ENCODE data around the gene LIF.

DNA sequence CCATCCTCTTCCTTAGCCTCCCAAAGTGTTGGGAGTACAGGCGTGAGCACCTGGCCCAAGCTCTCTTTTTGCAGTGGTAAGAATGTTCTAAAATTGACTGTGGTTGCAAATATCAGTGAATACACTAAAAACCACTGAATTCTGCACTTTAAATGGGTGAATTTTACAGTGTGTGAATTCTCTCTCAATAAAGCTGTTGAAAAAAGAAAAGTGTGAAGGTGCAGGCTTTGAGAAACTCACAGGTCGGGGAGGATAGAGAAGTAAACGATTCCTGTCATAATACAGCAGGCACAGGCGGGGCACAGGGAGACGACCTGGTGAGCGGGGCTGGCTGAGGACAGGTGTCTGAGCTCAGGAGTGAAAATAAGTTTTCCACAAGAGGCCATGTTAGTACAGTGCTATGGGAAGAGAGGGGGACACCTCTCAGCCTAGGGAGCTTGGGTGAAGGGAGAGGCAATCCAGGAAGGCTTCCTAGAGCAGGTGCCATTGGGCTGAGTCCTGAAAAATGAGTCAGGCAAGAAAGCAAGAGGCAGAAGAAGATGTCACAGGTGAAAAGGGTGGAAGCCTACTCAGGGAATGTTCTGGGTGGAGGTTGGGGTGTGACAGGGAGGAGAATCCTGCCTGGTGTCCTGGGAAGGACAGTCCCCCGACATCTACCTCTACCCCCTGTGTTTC lies 26.1 kb downstream of the LIF start:
- TF ChIP-seq, protein P1, sequence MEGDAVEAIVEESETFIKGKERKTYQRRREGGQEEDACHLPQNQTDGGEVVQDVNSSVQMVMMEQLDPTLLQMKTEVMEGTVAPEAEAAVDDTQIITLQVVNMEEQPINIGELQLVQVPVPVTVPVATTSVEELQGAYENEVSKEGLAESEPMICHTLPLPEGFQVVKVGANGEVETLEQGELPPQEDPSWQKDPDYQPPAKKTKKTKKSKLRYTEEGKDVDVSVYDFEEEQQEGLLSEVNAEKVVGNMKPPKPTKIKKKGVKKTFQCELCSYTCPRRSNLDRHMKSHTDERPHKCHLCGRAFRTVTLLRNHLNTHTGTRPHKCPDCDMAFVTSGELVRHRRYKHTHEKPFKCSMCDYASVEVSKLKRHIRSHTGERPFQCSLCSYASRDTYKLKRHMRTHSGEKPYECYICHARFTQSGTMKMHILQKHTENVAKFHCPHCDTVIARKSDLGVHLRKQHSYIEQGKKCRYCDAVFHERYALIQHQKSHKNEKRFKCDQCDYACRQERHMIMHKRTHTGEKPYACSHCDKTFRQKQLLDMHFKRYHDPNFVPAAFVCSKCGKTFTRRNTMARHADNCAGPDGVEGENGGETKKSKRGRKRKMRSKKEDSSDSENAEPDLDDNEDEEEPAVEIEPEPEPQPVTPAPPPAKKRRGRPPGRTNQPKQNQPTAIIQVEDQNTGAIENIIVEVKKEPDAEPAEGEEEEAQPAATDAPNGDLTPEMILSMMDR (tag by site-specific recombination; IDR thresholded peaks at IDR 0.05), result no peak
- TF ChIP-seq RBAK (tag by site-specific recombination; IDR thresholded peaks at IDR 0.05), result no peak
- TF ChIP-seq ZNF140 (tag by site-specific recombination; IDR thresholded peaks at IDR 0.05), result no peak
- TF ChIP-seq, protein P2, sequence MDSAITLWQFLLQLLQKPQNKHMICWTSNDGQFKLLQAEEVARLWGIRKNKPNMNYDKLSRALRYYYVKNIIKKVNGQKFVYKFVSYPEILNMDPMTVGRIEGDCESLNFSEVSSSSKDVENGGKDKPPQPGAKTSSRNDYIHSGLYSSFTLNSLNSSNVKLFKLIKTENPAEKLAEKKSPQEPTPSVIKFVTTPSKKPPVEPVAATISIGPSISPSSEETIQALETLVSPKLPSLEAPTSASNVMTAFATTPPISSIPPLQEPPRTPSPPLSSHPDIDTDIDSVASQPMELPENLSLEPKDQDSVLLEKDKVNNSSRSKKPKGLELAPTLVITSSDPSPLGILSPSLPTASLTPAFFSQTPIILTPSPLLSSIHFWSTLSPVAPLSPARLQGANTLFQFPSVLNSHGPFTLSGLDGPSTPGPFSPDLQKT (IDR thresholded peaks at IDR 0.05; ENCODE audit: borderline replicate concordance, low read depth, low read length), result no peak
- TF ChIP-seq, protein P3, sequence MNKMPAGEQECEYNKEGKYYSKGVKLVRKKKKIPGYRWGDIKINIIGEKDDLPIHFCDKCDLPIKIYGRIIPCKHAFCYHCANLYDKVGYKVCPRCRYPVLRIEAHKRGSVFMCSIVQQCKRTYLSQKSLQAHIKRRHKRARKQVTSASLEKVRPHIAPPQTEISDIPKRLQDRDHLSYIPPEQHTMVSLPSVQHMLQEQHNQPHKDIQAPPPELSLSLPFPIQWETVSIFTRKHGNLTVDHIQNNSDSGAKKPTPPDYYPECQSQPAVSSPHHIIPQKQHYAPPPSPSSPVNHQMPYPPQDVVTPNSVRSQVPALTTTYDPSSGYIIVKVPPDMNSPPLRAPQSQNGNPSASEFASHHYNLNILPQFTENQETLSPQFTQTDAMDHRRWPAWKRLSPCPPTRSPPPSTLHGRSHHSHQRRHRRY (tag by site-specific recombination; IDR thresholded peaks at IDR 0.05), result no peak
- no peak for TF ChIP-seq ZNF2 (tag by site-specific recombination; IDR thresholded peaks at IDR 0.05)
- no peak for TF ChIP-seq ZNF544 (tag by site-specific recombination; IDR thresholded peaks at IDR 0.05)
- TF ChIP-seq, protein P4, sequence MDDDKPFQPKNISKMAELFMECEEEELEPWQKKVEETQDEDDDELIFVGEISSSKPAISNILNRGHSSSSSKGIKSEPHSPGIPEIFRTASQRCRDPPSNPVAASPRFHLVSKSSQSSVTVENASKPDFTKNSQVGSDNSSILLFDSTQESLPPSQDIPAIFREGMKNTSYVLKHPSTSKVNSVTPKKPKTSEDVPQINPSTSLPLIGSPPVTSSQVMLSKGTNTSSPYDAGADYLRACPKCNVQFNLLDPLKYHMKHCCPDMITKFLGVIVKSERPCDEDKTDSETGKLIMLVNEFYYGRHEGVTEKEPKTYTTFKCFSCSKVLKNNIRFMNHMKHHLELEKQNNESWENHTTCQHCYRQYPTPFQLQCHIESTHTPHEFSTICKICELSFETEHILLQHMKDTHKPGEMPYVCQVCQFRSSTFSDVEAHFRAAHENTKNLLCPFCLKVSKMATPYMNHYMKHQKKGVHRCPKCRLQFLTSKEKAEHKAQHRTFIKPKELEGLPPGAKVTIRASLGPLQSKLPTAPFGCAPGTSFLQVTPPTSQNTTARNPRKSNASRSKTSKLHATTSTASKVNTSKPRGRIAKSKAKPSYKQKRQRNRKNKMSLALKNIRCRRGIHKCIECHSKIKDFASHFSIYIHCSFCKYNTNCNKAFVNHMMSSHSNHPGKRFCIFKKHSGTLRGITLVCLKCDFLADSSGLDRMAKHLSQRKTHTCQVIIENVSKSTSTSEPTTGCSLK (tag by site-specific recombination; IDR thresholded peaks at IDR 0.05), result no peak
- no peak for TF ChIP-seq ZNF549 (tag by site-specific recombination; IDR thresholded peaks at IDR 0.05)
- no peak for TF ChIP-seq SETDB1 (IDR thresholded peaks at IDR 0.05; ENCODE audit: insufficient read length, low read length)
- TF ChIP-seq ZNF610 (tag by site-specific recombination; IDR thresholded peaks at IDR 0.05; ENCODE audit: borderline replicate concordance), result no peak
- TF ChIP-seq, protein P5, sequence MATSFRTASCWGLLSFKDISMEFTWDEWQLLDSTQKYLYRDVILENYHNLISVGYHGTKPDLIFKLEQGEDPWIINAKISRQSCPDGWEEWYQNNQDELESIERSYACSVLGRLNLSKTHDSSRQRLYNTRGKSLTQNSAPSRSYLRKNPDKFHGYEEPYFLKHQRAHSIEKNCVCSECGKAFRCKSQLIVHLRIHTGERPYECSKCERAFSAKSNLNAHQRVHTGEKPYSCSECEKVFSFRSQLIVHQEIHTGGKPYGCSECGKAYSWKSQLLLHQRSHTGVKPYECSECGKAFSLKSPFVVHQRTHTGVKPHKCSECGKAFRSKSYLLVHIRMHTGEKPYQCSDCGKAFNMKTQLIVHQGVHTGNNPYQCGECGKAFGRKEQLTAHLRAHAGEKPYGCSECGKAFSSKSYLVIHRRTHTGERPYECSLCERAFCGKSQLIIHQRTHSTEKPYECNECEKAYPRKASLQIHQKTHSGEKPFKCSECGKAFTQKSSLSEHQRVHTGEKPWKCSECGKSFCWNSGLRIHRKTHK (tag by site-specific recombination; IDR thresholded peaks at IDR 0.05), result no peak
- TF ChIP-seq, protein P6, sequence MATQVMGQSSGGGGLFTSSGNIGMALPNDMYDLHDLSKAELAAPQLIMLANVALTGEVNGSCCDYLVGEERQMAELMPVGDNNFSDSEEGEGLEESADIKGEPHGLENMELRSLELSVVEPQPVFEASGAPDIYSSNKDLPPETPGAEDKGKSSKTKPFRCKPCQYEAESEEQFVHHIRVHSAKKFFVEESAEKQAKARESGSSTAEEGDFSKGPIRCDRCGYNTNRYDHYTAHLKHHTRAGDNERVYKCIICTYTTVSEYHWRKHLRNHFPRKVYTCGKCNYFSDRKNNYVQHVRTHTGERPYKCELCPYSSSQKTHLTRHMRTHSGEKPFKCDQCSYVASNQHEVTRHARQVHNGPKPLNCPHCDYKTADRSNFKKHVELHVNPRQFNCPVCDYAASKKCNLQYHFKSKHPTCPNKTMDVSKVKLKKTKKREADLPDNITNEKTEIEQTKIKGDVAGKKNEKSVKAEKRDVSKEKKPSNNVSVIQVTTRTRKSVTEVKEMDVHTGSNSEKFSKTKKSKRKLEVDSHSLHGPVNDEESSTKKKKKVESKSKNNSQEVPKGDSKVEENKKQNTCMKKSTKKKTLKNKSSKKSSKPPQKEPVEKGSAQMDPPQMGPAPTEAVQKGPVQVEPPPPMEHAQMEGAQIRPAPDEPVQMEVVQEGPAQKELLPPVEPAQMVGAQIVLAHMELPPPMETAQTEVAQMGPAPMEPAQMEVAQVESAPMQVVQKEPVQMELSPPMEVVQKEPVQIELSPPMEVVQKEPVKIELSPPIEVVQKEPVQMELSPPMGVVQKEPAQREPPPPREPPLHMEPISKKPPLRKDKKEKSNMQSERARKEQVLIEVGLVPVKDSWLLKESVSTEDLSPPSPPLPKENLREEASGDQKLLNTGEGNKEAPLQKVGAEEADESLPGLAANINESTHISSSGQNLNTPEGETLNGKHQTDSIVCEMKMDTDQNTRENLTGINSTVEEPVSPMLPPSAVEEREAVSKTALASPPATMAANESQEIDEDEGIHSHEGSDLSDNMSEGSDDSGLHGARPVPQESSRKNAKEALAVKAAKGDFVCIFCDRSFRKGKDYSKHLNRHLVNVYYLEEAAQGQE (tag by site-specific recombination; IDR thresholded peaks at IDR 0.05), result no peak

Measured in HEK293 (cell line).